Fibroblast of the conjunctiva (primary cell): ENCODE results near the gene ASPG.

Experiments
- DNase-seq: peaks from one replicate; pipeline ENCODE4 v3.0.0-alpha.2; 2010; ENCODE audit warnings: low read depth

The ASPG gene

GRCh38 chr14:104136472-104137296, 51.2 kb downstream of the ASPG start:
- no peak for DNase-seq

GRCh38 chr14:104137297-104138097, 52.0 kb downstream of the ASPG start:
- peak; percentile 3 for DNase-seq

- no peak for DNase-seq
These were observed 52.7 kb downstream of the ASPG start, which contains the start of gene KIF26A for GRCh38 chr14:104138098-104138717. Gene KIF26A, plus strand, starts transcription at chr14:104138587. Its CDS starts 136 bp downstream, at chr14:104138723.

GRCh38 chr14:104138718-104139459, 53.4 kb downstream of the ASPG start:
- DNase-seq: no peak

GRCh38 chr14:104139460-104140212, 54.1 kb downstream of the ASPG start:
- DNase-seq: no peak

GRCh38 chr14:104140213-104140462, 54.6 kb downstream of the ASPG start:
- DNase-seq: no peak

- no peak for DNase-seq
These were observed 55.2 kb downstream of the ASPG start for GRCh38 chr14:104140463-104141331.

- no peak for DNase-seq
These were observed 56.2 kb downstream of the ASPG start for GRCh38 chr14:104141621-104142091.

- no peak for DNase-seq
These were observed 56.8 kb downstream of the ASPG start for GRCh38 chr14:104142136-104142945.

- DNase-seq: no peak
These were observed 57.5 kb downstream of the ASPG start for GRCh38 chr14:104142946-104143470.

GRCh38 chr14:104143521-104144452, 58.3 kb downstream of the ASPG start:
- DNase-seq: no peak

- no peak for DNase-seq
These were observed 58.9 kb downstream of the ASPG start for GRCh38 chr14:104144453-104144790.

- no peak for DNase-seq
These were observed 59.7 kb downstream of the ASPG start for GRCh38 chr14:104144911-104145825.

GRCh38 chr14:104145826-104146601, 60.5 kb downstream of the ASPG start:
- DNase-seq: no peak

GRCh38 chr14:104146651-104147345, 61.3 kb downstream of the ASPG start:
- DNase-seq: no peak
